HCT116 (cell line): Measurements from ENCODE around the gene DAPK2.

Experiments used
- CEBPB ChIP-seq: IDR thresholded peaks from 2 replicates; pipeline ENCODE4 v1.6.1; 2012; ENCODE audit warnings: low read depth
- CTCF ChIP-seq, 3 experiments: fragments of 200-600 bp in 1 of 3; sonication (generic) in 1 of 3; IDR thresholded peaks in 2 of 3; conservative IDR thresholded peaks in 1 of 3; 2 replicates each; pipeline ENCODE4 v1.5.1; 2012 to 2017; ENCODE audit warnings: low read depth in 2 of 3, low read length in 2 of 3, antibody characterized with exemption in 1 of 3, borderline replicate concordance in 1 of 3, control low read depth in 1 of 3, mild to moderate bottlenecking in 1 of 3, mixed read lengths in 1 of 3, mixed run types in 1 of 3, moderate library complexity in 1 of 3; ENCODE audit not compliant: insufficient read depth in 1 of 3
- EGR1 ChIP-seq: IDR thresholded peaks from 2 replicates; pipeline ENCODE4 v1.6.1; 2012; ENCODE audit warnings: low read depth
- EZH2phosphoT487 ChIP-seq: fragments of 200-600 bp; IDR thresholded peaks from 2 replicates; pipeline ENCODE4 v1.6.1; 2018; ENCODE audit warnings: antibody characterized with exemption, borderline replicate concordance
- POLR2A ChIP-seq: IDR thresholded peaks from 2 replicates; pipeline ENCODE4 v1.7.0; 2011; ENCODE audit warnings: borderline replicate concordance; ENCODE audit not compliant: insufficient read depth, insufficient read length; ENCODE audit errors: extremely low read depth
- REST ChIP-seq: IDR thresholded peaks from 2 replicates; pipeline ENCODE4 v1.6.1; 2012; ENCODE audit warnings: low read depth
- YY1 ChIP-seq: IDR thresholded peaks from 2 replicates; pipeline ENCODE4 v1.6.1; 2011; ENCODE audit warnings: low read length, low read depth, moderate library complexity, mild to moderate bottlenecking; ENCODE audit not compliant: insufficient replicate concordance; ENCODE audit errors: extremely low read depth
- ZNF274 ChIP-seq: fragments of 200-500 bp; sonication (Bioruptor generic); IDR thresholded peaks from 2 replicates; pipeline ENCODE4 v1.6.1; 2014; ENCODE audit warnings: mild to moderate bottlenecking, low read depth, low read length, inconsistent platforms

GRCh38 chr15:64045774-64046420 is 388 bp downstream of the DAPK2 start:
- TF ChIP-seq EZH2phosphoT487 (no peak), POLR2A (no peak), CTCF (IDR thresholded peaks at IDR 0.05 in 2 of 3, conservative IDR thresholded peaks at IDR 0.05 in 1 of 3; ENCODE audit: borderline replicate concordance in 1 of 3, insufficient read depth in 1 of 3, low read depth in 2 of 3, low read length in 2 of 3) (no peak), EGR1 (no peak), YY1 (no peak), ZNF274 (no peak), CEBPB (no peak), REST (no peak)
